ENCODE measurements around the gene VMA21. TPM values are rescaled to one million over a fixed set of nuclear protein-coding genes. Genes with fewer than 3 reads are reported as not detected.

Gene VMA21
- total and polyA plus RNA-seq, 7 donors: 6.7 to 24.1 (median 17.4) TPM

DNA sequence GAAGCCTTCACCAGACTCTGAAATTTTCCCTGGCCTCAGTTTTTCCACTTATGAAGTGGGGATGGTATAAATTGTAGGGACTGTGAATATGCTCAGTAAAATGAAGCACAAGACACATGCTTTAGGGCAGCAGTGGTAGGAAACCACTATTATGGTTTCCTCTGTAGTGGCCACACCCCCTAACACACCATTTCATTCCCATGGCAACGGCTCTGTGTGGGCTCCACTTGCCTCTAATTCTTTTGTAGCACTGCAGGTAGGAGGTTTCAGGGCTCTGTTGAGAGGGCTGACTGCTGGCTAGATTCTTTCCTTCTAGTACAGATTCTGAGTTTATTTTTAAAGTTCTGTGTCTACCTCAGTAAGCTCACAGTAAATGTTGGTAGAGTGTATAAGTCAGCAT, 3.5 kb upstream of the VMA21 start:
- WGBS, 3 donors: 44 to 67% (median 52%) methylated on average over 1 of the region's 1 CpG
- intact Hi-C loops (cut with DNase I): no loop called here

DNA sequence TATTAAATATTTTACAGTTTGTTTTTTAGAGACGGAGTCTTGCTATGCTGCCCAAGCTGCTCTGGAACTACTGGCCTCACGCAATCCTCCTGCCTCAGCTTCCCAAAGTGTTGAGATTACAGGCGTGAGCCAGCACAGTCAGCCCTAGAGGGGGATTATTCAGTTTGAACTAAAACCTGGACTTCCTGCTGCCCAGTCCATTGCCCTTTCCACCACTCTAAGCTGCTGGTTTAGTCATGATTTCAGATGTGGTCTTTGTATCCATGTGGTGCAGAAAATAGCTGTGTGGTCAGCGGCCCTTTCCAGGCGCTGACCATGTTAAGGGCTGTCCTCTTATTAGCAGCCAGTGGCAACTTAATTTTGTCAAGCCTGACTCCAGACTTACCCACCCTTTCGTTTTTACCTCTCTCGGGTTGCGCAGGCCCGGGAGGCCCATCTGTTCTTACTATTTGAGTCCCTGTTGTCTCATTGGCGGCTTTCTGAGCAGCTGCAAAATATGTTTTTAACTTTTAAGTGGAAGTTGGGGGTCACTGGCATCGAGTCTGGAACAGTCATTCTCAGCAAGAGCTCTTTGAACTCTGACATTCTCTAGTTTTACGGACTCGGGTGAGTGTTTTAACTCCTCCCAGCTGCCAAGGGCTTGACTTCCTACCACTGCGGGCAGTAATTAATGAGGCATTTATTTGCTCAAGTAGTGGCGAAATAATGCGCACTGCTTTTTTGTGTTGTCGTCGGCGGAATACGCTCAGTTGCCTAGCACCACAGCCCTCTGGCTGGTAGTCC, 773 bp upstream of the VMA21 start:
- intact Hi-C loops (cut with DNase I): no loop called here
- no peaks in the 10 kb centered on the region for H3K36me3 ChIP-seq (ENCODE audit: insufficient read depth in 1 of 2, low read depth in 1 of 2)
- peak in 1 of 2 donors; percentile 33 for DNase-seq

More for the DNA sequence above, 3.5 kb upstream of the VMA21 start:
- H3K4me1 ChIP-seq: no peaks in the 10 kb centered on the region
- no peak for DNase-seq
- no peak overlapping the region for H3K27ac ChIP-seq
- no peak for ATAC-seq
- no peak for TF ChIP-seq CTCF (IDR thresholded peaks at IDR 0.05)
- H3K4me3 ChIP-seq: no peak overlapping the region
- no peaks in the 10 kb centered on the region for H3K36me3 ChIP-seq (ENCODE audit: insufficient read depth in 1 of 2, low read depth in 1 of 2)
- no peaks in the 10 kb centered on the region for H3K9me3 ChIP-seq
- H3K27me3 ChIP-seq (ENCODE audit: insufficient read depth in 3 of 3, low read length in 2 of 3): no peaks in the 10 kb centered on the region

GRCh38 chrX:151397741-151398070, 700 bp downstream of the VMA21 start:
- ATAC-seq: no peak
- WGBS, 3 donors: 1 to 24% (median 15%) methylated on average over 2 of the region's 2 CpGs
- Histone ChIP-seq H3K4me1 (no peaks in the 10 kb centered on the region), H3K36me3 (ENCODE audit: insufficient read depth in 1 of 2, low read depth in 1 of 2) (no peaks in the 10 kb centered on the region), H3K27me3 (ENCODE audit: insufficient read depth in 3 of 3, low read length in 2 of 3) (no peaks in the 10 kb centered on the region), H3K9me3 (no peaks in the 10 kb centered on the region), H3K27ac (peak overlapping the region; percentile 96), H3K4me3 (peak overlapping the region; percentile 84)
- no peak for TF ChIP-seq CTCF (IDR thresholded peaks at IDR 0.05)
- intact Hi-C loops (cut with DNase I): no loop called here
- no peak for DNase-seq

More for the DNA sequence above, 773 bp upstream of the VMA21 start:
- 15 to 58% (median 16%) methylated on average over 17 to 20 of the region's 20 CpGs for WGBS, 3 donors
- Histone ChIP-seq H3K4me3 (peak overlapping the region; percentile 84), H3K9me3 (no peaks in the 10 kb centered on the region), H3K27ac (peak overlapping the region; percentile 96), H3K27me3 (ENCODE audit: insufficient read depth in 3 of 3, low read length in 2 of 3) (no peaks in the 10 kb centered on the region), H3K4me1 (no peaks in the 10 kb centered on the region)
- TF ChIP-seq CTCF (IDR thresholded peaks at IDR 0.05): no peak
- peak; percentile 46 to 60 (median 54) for ATAC-seq

GRCh38 chrX:151398346-151398745, 1.3 kb downstream of the VMA21 start:
- no peak for ATAC-seq
- Histone ChIP-seq H3K36me3 (ENCODE audit: insufficient read depth in 1 of 2, low read depth in 1 of 2) (no peaks in the 10 kb centered on the region), H3K9me3 (no peaks in the 10 kb centered on the region), H3K4me1 (no peaks in the 10 kb centered on the region), H3K27ac (no peak overlapping the region), H3K4me3 (peak overlapping the region; percentile 84), H3K27me3 (ENCODE audit: insufficient read depth in 3 of 3, low read length in 2 of 3) (no peaks in the 10 kb centered on the region)
- no peak for TF ChIP-seq CTCF (IDR thresholded peaks at IDR 0.05)
- intact Hi-C loops (cut with DNase I): no loop called here
- 75 to 83% (median 78%) methylated on average over 3 of the region's 3 CpGs for WGBS, 3 donors
- DNase-seq: no peak

All from psoas muscle (tissue), 8 donors.